ENCODE results near the gene GPR15. TPM values are rescaled to one million over a fixed set of nuclear protein-coding genes. Genes with fewer than 3 reads are reported as not detected.

Gene GPR15
- total RNA-seq, 1 experiment from 2014 or later = not detected

DNA sequence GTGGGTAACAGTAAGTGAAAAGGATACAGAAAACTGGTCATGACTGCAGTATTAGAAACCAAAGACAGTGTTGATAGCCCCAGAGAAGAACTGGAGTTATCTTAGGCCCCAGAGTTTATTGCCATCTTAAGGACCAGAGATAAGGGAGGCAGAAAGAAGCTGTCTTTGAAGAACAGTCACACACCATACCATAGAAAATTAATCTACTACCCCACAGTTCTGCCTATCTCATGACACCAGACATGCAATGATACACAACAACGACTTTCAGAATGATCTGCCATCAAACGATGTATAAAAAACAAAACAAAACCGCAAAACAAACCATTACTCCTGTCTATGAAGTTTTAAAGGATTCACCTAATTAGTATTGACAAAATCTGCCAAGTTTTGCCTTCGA lies 52.0 kb downstream of the GPR15 start:
- peaks cover 70% of the 10 kb centered on the region for H3K36me3 Mint-ChIP-seq
- no peaks in the 10 kb centered on the region for H3K9me3 Mint-ChIP-seq
- DNase-seq (ENCODE audit: low spot score) (no peak), ATAC-seq (no peak)
- H3K4me3 Mint-ChIP-seq = no peak overlapping the region
- no peak overlapping the region for H3K27ac Mint-ChIP-seq
- POLR2A ChIA-PET = no interaction called here
- TF ChIP-seq, protein P1, sequence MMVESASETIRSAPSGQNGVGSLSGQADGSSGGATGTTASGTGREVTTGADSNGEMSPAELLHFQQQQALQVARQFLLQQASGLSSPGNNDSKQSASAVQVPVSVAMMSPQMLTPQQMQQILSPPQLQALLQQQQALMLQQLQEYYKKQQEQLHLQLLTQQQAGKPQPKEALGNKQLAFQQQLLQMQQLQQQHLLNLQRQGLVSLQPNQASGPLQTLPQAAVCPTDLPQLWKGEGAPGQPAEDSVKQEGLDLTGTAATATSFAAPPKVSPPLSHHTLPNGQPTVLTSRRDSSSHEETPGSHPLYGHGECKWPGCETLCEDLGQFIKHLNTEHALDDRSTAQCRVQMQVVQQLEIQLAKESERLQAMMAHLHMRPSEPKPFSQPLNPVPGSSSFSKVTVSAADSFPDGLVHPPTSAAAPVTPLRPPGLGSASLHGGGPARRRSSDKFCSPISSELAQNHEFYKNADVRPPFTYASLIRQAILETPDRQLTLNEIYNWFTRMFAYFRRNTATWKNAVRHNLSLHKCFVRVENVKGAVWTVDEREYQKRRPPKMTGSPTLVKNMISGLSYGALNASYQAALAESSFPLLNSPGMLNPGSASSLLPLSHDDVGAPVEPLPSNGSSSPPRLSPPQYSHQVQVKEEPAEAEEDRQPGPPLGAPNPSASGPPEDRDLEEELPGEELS (CRISPR knock-in tag; IDR thresholded peaks at IDR 0.05) = no peak
- TF ChIP-seq, protein P2, sequence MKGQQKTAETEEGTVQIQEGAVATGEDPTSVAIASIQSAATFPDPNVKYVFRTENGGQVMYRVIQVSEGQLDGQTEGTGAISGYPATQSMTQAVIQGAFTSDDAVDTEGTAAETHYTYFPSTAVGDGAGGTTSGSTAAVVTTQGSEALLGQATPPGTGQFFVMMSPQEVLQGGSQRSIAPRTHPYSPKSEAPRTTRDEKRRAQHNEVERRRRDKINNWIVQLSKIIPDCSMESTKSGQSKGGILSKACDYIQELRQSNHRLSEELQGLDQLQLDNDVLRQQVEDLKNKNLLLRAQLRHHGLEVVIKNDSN (CRISPR knock-in tag; IDR thresholded peaks at IDR 0.05) = no peak
- TF ChIP-seq NR1H2 (CRISPR knock-in tag; IDR thresholded peaks at IDR 0.05) = no peak
- TF ChIP-seq, protein P3, sequence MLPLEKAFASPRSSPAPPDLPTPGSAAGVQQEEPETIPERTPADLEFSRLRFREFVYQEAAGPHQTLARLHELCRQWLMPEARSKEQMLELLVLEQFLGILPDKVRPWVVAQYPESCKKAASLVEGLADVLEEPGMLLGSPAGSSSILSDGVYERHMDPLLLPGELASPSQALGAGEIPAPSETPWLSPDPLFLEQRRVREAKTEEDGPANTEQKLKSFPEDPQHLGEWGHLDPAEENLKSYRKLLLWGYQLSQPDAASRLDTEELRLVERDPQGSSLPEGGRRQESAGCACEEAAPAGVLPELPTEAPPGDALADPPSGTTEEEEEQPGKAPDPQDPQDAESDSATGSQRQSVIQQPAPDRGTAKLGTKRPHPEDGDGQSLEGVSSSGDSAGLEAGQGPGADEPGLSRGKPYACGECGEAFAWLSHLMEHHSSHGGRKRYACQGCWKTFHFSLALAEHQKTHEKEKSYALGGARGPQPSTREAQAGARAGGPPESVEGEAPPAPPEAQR (CRISPR knock-in tag; IDR thresholded peaks at IDR 0.05) = no peak
- TF ChIP-seq, protein P4, sequence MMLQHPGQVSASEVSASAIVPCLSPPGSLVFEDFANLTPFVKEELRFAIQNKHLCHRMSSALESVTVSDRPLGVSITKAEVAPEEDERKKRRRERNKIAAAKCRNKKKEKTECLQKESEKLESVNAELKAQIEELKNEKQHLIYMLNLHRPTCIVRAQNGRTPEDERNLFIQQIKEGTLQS (CRISPR knock-in tag; conservative IDR thresholded peaks at IDR 0.05) = no peak
- TF ChIP-seq RORB (CRISPR knock-in tag; IDR thresholded peaks at IDR 0.05) = no peak
- TF ChIP-seq GRHL2 (CRISPR knock-in tag; IDR thresholded peaks at IDR 0.05; ENCODE audit: insufficient replicate concordance, severe bottlenecking) = no peak
- TF ChIP-seq, protein P5, sequence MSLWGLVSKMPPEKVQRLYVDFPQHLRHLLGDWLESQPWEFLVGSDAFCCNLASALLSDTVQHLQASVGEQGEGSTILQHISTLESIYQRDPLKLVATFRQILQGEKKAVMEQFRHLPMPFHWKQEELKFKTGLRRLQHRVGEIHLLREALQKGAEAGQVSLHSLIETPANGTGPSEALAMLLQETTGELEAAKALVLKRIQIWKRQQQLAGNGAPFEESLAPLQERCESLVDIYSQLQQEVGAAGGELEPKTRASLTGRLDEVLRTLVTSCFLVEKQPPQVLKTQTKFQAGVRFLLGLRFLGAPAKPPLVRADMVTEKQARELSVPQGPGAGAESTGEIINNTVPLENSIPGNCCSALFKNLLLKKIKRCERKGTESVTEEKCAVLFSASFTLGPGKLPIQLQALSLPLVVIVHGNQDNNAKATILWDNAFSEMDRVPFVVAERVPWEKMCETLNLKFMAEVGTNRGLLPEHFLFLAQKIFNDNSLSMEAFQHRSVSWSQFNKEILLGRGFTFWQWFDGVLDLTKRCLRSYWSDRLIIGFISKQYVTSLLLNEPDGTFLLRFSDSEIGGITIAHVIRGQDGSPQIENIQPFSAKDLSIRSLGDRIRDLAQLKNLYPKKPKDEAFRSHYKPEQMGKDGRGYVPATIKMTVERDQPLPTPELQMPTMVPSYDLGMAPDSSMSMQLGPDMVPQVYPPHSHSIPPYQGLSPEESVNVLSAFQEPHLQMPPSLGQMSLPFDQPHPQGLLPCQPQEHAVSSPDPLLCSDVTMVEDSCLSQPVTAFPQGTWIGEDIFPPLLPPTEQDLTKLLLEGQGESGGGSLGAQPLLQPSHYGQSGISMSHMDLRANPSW (CRISPR knock-in tag; conservative IDR thresholded peaks at IDR 0.05; ENCODE audit: low read depth) = no peak
- TF ChIP-seq, protein P6, sequence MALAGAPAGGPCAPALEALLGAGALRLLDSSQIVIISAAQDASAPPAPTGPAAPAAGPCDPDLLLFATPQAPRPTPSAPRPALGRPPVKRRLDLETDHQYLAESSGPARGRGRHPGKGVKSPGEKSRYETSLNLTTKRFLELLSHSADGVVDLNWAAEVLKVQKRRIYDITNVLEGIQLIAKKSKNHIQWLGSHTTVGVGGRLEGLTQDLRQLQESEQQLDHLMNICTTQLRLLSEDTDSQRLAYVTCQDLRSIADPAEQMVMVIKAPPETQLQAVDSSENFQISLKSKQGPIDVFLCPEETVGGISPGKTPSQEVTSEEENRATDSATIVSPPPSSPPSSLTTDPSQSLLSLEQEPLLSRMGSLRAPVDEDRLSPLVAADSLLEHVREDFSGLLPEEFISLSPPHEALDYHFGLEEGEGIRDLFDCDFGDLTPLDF (CRISPR knock-in tag; IDR thresholded peaks at IDR 0.05) = no peak
- TF ChIP-seq, protein P7, sequence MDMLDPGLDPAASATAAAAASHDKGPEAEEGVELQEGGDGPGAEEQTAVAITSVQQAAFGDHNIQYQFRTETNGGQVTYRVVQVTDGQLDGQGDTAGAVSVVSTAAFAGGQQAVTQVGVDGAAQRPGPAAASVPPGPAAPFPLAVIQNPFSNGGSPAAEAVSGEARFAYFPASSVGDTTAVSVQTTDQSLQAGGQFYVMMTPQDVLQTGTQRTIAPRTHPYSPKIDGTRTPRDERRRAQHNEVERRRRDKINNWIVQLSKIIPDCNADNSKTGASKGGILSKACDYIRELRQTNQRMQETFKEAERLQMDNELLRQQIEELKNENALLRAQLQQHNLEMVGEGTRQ (CRISPR knock-in tag; IDR thresholded peaks at IDR 0.05) = no peak
- no peak for TF ChIP-seq ESRRA (CRISPR knock-in tag; IDR thresholded peaks at IDR 0.05; ENCODE audit: borderline replicate concordance)
- no peak for TF ChIP-seq HMGA2 (CRISPR knock-in tag; IDR thresholded peaks at IDR 0.05)
- TF ChIP-seq, protein P8, sequence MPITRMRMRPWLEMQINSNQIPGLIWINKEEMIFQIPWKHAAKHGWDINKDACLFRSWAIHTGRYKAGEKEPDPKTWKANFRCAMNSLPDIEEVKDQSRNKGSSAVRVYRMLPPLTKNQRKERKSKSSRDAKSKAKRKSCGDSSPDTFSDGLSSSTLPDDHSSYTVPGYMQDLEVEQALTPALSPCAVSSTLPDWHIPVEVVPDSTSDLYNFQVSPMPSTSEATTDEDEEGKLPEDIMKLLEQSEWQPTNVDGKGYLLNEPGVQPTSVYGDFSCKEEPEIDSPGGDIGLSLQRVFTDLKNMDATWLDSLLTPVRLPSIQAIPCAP (CRISPR knock-in tag; IDR thresholded peaks at IDR 0.05) = no peak
- TF ChIP-seq TEAD1 (CRISPR knock-in tag; IDR thresholded peaks at IDR 0.05) = no peak
- TF ChIP-seq CREB1 (CRISPR knock-in tag; IDR thresholded peaks at IDR 0.05) = no peak
- no peak for TF ChIP-seq FOXP1 (CRISPR knock-in tag; IDR thresholded peaks at IDR 0.05; ENCODE audit: borderline replicate concordance)
- no peak for TF ChIP-seq RELA (CRISPR knock-in tag; IDR thresholded peaks at IDR 0.05; ENCODE audit: borderline replicate concordance)
- H3K4me1 Mint-ChIP-seq = peaks cover 5% of the 10 kb centered on the region
- H3K27me3 Mint-ChIP-seq (ENCODE audit: low read depth) = no peaks in the 10 kb centered on the region
- CTCF ChIA-PET = no interaction called here

Other genes with a start within 250 kb of the GPR15 start
- gene OR5H2, start 249.5 kb upstream of the GPR15 start, total RNA-seq (2021) = not detected in 3 replicates
- gene OR5K4, start 178.1 kb upstream of the GPR15 start, total RNA-seq (2021) = not detected in 3 replicates
- gene OR5K3, start 141.3 kb upstream of the GPR15 start, total RNA-seq (2021) = not detected in 3 replicates
- not detected in 3 replicates for gene OR5K1, start 68.8 kb upstream of the GPR15 start, total RNA-seq (2021)
- gene OR5K2, start 34.3 kb upstream of the GPR15 start, total RNA-seq (2021) = not detected in 3 replicates
- 74.8 to 80.6 TPM (median 78.5 TPM) in 3 replicates for gene CLDND1, start 9.1 kb upstream of the GPR15 start, total RNA-seq (2021)
- 31.5 to 33.4 TPM (median 33.1 TPM) in 3 replicates for gene CPOX, start 61.6 kb downstream of the GPR15 start, total RNA-seq (2021)
- 8.1 to 8.7 TPM (median 8.3 TPM) in 3 replicates for gene ST3GAL6, start 231.4 kb downstream of the GPR15 start, total RNA-seq (2021)

Data from WTC11 (cell line).